GM06990 (cell line): ENCODE data around the gene ZBTB32.

Source experiments
- DNase-seq: peaks from one replicate; pipeline ENCODE4 v3.0.0-alpha.2; 2011; ENCODE audit not compliant: insufficient read length; ENCODE audit errors: extremely low read depth
- H3K27me3 ChIP-seq: replicated peaks from 2 replicates; pipeline ENCODE4 v1.6.0; 2011; ENCODE audit warnings: low read length; ENCODE audit not compliant: control insufficient read depth, insufficient read depth
- H3K36me3 ChIP-seq: 2 replicates; pipeline ENCODE4 v1.5.1; 2011; ENCODE audit warnings: low read length; ENCODE audit not compliant: control insufficient read depth, insufficient read depth
- H3K4me3 ChIP-seq: replicated peaks from 2 replicates; pipeline ENCODE4 v1.5.1; 2011; ENCODE audit warnings: low read depth, mild to moderate bottlenecking, control low read depth, low read length
- TF ChIP-seq, protein P1 (sequence below): IDR thresholded peaks from 2 replicates; pipeline ENCODE4 v1.5.1; 2011; ENCODE audit warnings: low read length, control low read depth, mild to moderate bottlenecking, inconsistent platforms; ENCODE audit not compliant: insufficient read depth, poor library complexity, severe bottlenecking

Gene ZBTB32

DNA sequence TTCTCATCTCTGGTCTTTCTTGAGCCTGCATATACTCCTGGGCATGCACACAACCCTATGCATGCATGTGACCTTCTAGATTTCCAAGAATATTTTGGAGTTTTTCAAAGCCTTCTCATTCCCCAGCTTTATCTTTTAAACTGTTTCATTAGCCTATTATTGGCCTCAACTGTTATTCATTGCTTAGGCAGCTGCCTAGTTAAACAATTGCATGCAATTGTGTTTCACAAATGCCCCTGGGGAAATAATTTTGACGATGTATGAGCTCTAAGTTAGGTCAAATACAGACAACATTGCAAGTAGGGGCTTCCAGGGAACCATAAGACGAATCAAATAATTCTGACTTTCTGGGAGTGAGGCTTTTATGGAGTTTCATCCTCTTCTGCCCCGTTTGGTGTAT lies 40.4 kb upstream of the ZBTB32 start:
- DNase-seq = no peak
- H3K27me3 ChIP-seq = no peaks in the 10 kb centered on the region; the same call in 1 of the 2 replicates
- H3K36me3 ChIP-seq = peaks cover 1% of the 10 kb centered on the region; the same call in 1 of the 2 replicates
- TF ChIP-seq, protein P1, sequence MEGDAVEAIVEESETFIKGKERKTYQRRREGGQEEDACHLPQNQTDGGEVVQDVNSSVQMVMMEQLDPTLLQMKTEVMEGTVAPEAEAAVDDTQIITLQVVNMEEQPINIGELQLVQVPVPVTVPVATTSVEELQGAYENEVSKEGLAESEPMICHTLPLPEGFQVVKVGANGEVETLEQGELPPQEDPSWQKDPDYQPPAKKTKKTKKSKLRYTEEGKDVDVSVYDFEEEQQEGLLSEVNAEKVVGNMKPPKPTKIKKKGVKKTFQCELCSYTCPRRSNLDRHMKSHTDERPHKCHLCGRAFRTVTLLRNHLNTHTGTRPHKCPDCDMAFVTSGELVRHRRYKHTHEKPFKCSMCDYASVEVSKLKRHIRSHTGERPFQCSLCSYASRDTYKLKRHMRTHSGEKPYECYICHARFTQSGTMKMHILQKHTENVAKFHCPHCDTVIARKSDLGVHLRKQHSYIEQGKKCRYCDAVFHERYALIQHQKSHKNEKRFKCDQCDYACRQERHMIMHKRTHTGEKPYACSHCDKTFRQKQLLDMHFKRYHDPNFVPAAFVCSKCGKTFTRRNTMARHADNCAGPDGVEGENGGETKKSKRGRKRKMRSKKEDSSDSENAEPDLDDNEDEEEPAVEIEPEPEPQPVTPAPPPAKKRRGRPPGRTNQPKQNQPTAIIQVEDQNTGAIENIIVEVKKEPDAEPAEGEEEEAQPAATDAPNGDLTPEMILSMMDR = no peak
- no peak overlapping the region for H3K4me3 ChIP-seq

DNA sequence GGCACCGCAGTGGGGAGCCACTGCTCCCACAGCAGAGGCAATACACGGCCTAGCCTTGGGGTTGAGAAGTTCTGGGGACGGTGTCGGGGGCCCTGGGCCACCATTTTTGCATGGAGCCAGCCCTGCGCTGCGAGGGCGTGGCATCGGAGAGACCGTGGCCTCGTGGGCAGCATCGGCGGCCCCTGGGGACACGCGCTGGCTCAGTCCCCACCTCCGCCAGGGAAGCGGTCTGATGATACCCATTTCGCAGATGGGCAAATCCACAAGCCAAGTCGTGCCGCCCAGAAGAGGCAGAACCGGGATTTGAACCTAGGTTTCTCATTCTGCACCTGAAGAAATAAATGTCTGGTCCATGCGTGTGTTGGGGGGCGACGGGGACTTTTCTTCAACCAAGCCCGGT lies 39.2 kb upstream of the ZBTB32 start:
- TF ChIP-seq, protein P1 = no peak
- no peak overlapping the region for H3K4me3 ChIP-seq
- H3K36me3 ChIP-seq = peaks cover 1% of the 10 kb centered on the region; the same call in 1 of the 2 replicates
- H3K27me3 ChIP-seq = peaks cover 2% of the 10 kb centered on the region
- DNase-seq = no peak

GRCh38 chr19:35665604-35666003 lies 38.8 kb upstream of the ZBTB32 start:
- Histone ChIP-seq H3K4me3 (no peak overlapping the region), H3K27me3 (peaks cover 2% of the 10 kb centered on the region), H3K36me3 (peaks cover 1% of the 10 kb centered on the region; the same call in 1 of the 2 replicates)
- TF ChIP-seq, protein P1 = no peak
- no peak for DNase-seq

- no peak for DNase-seq
- Histone ChIP-seq H3K4me3 (no peak within 1 kb of the TSS), H3K27me3 (peaks cover 2% of the 10 kb centered on the region), H3K36me3 (peaks cover under 1% of the 10 kb centered on the region; the same call in 1 of the 2 replicates)
- TF ChIP-seq, protein P1 = no peak
Measured at GRCh38 chr19:35666251-35666913, 38.0 kb upstream of the ZBTB32 start, which contains the start of gene UPK1A. Gene UPK1A (plus strand): TSS chr19:35666517. CDS start chr19:35666813, 296 bp downstream.

DNA sequence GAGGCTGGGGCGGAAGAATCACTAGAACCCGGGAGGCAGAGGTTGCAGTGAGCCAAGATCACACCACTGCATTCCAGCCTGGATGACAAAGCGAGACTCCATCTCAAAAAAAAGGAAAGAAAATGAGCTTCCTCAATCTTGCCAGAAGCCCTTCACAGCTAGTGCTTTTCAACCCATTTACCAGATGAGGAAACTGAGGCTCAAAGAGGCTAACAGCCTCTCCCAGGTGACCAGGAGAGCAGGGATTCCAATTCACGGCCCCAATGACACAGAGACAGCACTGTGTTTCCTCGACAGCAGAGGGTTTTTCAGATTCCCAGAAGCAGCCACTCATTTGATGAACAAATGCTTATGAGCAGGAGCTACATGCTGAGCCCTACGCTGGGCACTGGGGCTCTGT lies 34.8 kb upstream of the ZBTB32 start:
- Histone ChIP-seq H3K27me3 (peaks cover 2% of the 10 kb centered on the region), H3K4me3 (no peak overlapping the region), H3K36me3 (no peaks in the 10 kb centered on the region; the same call in 1 of the 2 replicates)
- no peak for DNase-seq
- TF ChIP-seq, protein P1 = no peak
